GM23338 (cell line): Measurements from ENCODE around the gene OSBPL6. TPM values are rescaled to one million over a fixed set of nuclear protein-coding genes. Genes with fewer than 3 reads are reported as not detected.

ENCODE experiments used
- ATAC-seq: fragments of 200-7000 bp; cut with Tn5 transposase; 3 replicates; pipeline ENCODE4 v1.9.1; 2020
- DNase-seq: peaks from one replicate; pipeline ENCODE4 v3.0.0-alpha.2; 2015; ENCODE audit warnings: low spot score
- H2AFZ ChIP-seq: fragments of 200-600 bp; sonication (generic); 2 replicates; pipeline ENCODE4 v1.8.0; 2016; ENCODE audit warnings: antibody characterized with exemption, mild to moderate bottlenecking, moderate library complexity
- H3F3A ChIP-seq: fragments of 200-600 bp; sonication (generic); replicated peaks from 2 replicates; pipeline ENCODE4 v1.8.0; 2017; ENCODE audit warnings: antibody characterized with exemption, mixed run types, low read depth
- H3K27ac ChIP-seq: fragments of 200-600 bp; sonication (generic); 2 replicates; pipeline ENCODE4 v1.6.1; 2016; ENCODE audit warnings: low read depth
- H3K27me3 ChIP-seq: fragments of 200-600 bp; sonication (generic); 2 replicates; pipeline ENCODE4 v1.8.0; 2016; ENCODE audit warnings: mild to moderate bottlenecking, mixed run types, moderate library complexity; ENCODE audit not compliant: insufficient read depth
- H3K36me3 ChIP-seq: fragments of 200-600 bp; sonication (generic); 2 replicates; pipeline ENCODE4 v1.8.0; 2016; ENCODE audit warnings: mild to moderate bottlenecking; ENCODE audit not compliant: insufficient read depth
- H3K4me1 ChIP-seq: fragments of 200-600 bp; sonication (generic); 2 replicates; pipeline ENCODE4 v1.8.0; 2016; ENCODE audit warnings: mild to moderate bottlenecking, moderate library complexity; ENCODE audit not compliant: insufficient read depth
- H3K4me2 ChIP-seq: fragments of 200-600 bp; sonication (generic); 2 replicates; pipeline ENCODE4 v1.7.1; 2017; ENCODE audit warnings: mixed run types
- H3K4me3 ChIP-seq: fragments of 200-600 bp; sonication (generic); 2 replicates; pipeline ENCODE4 v1.6.1; 2016; ENCODE audit warnings: mixed run types
- H3K79me2 ChIP-seq: fragments of 200-600 bp; sonication (generic); replicated peaks from 2 replicates; pipeline ENCODE4 v1.8.0; 2017; ENCODE audit warnings: mild to moderate bottlenecking; ENCODE audit not compliant: insufficient read depth
- H3K9me2 ChIP-seq: fragments of 200-600 bp; sonication (generic); 2 replicates; pipeline ENCODE4 v1.8.0; 2017; ENCODE audit not compliant: insufficient read depth
- H4K20me1 ChIP-seq: fragments of 200-600 bp; sonication (generic); replicated peaks from 2 replicates; pipeline ENCODE4 v1.8.0; 2017; ENCODE audit warnings: mild to moderate bottlenecking; ENCODE audit not compliant: insufficient read depth
- H3K27ac Mint-ChIP-seq: 2 replicates; pipeline ENCODE4 v1.8.0; 2020; ENCODE audit warnings: inconsistent platforms, mild to moderate bottlenecking, moderate library complexity, mixed read lengths
- H3K27me3 Mint-ChIP-seq: 3 replicates; pipeline ENCODE4 v1.8.0; 2022; ENCODE audit warnings: low read depth, mild to moderate bottlenecking, moderate library complexity, mixed read lengths, inconsistent platforms; ENCODE audit not compliant: insufficient read depth, poor library complexity
- H3K36me3 Mint-ChIP-seq: 3 replicates; pipeline ENCODE4 v1.8.0; 2021; ENCODE audit warnings: low read depth, mild to moderate bottlenecking, inconsistent platforms, moderate library complexity, mixed read lengths
- H3K4me1 Mint-ChIP-seq: 3 replicates; pipeline ENCODE4 v1.8.0; 2020; ENCODE audit warnings: mild to moderate bottlenecking, inconsistent platforms, mixed read lengths
- H3K4me3 Mint-ChIP-seq: 3 replicates; pipeline ENCODE4 v1.8.0; 2021; ENCODE audit warnings: moderate library complexity, mild to moderate bottlenecking, inconsistent platforms, mixed read lengths
- H3K9me3 Mint-ChIP-seq: 3 replicates; pipeline ENCODE4 v1.8.0; 2020; ENCODE audit warnings: moderate library complexity, mild to moderate bottlenecking, inconsistent platforms, mixed read lengths
- CREB1 ChIP-seq: fragments of 250-450 bp; sonication (Bioruptor Pico); IDR thresholded peaks from 2 replicates; pipeline ENCODE4 v1.5.0; 2020; ENCODE audit warnings: low read depth, mild to moderate bottlenecking, moderate library complexity
- CTCF ChIP-seq, 2 experiments: fragments of 200-600 bp in 1 of 2; sonication (generic) in 1 of 2; conservative IDR thresholded peaks; 2 replicates each; pipeline versions ENCODE4 v1.5.1 to v1.6.1; 2016 to 2017; ENCODE audit warnings: antibody characterized with exemption in 2 of 2, low read depth in 2 of 2, mild to moderate bottlenecking in 2 of 2, moderate library complexity in 1 of 2
- ETS1 ChIP-seq: IDR thresholded peaks from 2 replicates; pipeline ENCODE4 v1.6.1; 2016; ENCODE audit warnings: antibody characterized with exemption
- EZH2 ChIP-seq: fragments of 200-600 bp; sonication (generic); IDR thresholded peaks from one replicate; pipeline ENCODE4 v1.8.0; 2017; ENCODE audit warnings: antibody characterized with exemption, mild to moderate bottlenecking, low read depth; ENCODE audit not compliant: unreplicated experiment
- EZH2phosphoT487 ChIP-seq: fragments of 200-600 bp; sonication (generic); IDR thresholded peaks from one replicate; pipeline ENCODE4 v1.8.1; 2018; ENCODE audit warnings: antibody characterized with exemption; ENCODE audit not compliant: unreplicated experiment
- JUNB ChIP-seq: IDR thresholded peaks from one replicate; pipeline ENCODE4 v1.6.1; 2016; ENCODE audit warnings: antibody characterized with exemption; ENCODE audit not compliant: unreplicated experiment
- NANOG ChIP-seq: IDR thresholded peaks from 2 replicates; pipeline ENCODE4 v1.6.1; 2016; ENCODE audit warnings: antibody characterized with exemption, borderline replicate concordance
- POLR2AphosphoS5 ChIP-seq: IDR thresholded peaks from 2 replicates; pipeline ENCODE4 v1.6.1; 2016; ENCODE audit warnings: antibody characterized with exemption, low read depth
- REST ChIP-seq: IDR thresholded peaks from one replicate; pipeline ENCODE4 v1.6.1; 2018; ENCODE audit warnings: antibody characterized with exemption; ENCODE audit not compliant: unreplicated experiment
- STAT1 ChIP-seq: IDR thresholded peaks from one replicate; pipeline ENCODE4 v1.6.1; 2016; ENCODE audit warnings: antibody characterized with exemption; ENCODE audit not compliant: unreplicated experiment
- ZNF114 ChIP-seq: fragments of 250-450 bp; sonication (Bioruptor Pico); IDR thresholded peaks from 2 replicates; pipeline ENCODE4 v1.5.0; 2020; ENCODE audit warnings: mild to moderate bottlenecking, moderate library complexity
- ZNF331 ChIP-seq: fragments of 250-450 bp; sonication (Bioruptor Pico); IDR thresholded peaks from 2 replicates; pipeline ENCODE4 v1.5.0; 2020; ENCODE audit warnings: low read depth, mild to moderate bottlenecking, moderate library complexity
- ZNF462 ChIP-seq: fragments of 250-450 bp; sonication (Bioruptor Pico); IDR thresholded peaks from 2 replicates; pipeline ENCODE4 v1.5.0; 2020; ENCODE audit warnings: mild to moderate bottlenecking, moderate library complexity
- polyA plus RNA-seq: library from polyadenylated mRNA; unstranded; fragments of >200 nt; fragmentation: Nextera tagmentation; extraction: Ambion mirVana; gene quantifications from 2 replicates; pipeline ENCODE4 v1.2.1, GENCODE V29; 2016
- total RNA-seq: library from RNA; depleted of rRNA; stranded (reverse); fragments of >200 nt; shearing (Covaris generic); gene quantifications from 2 replicates; pipeline ENCODE4 v1.2.3, GENCODE V29; 2014

The OSBPL6 gene
- total and polyA plus RNA-seq, 2 experiments from 2014 or later, result 6.0 to 8.5 TPM

DNA sequence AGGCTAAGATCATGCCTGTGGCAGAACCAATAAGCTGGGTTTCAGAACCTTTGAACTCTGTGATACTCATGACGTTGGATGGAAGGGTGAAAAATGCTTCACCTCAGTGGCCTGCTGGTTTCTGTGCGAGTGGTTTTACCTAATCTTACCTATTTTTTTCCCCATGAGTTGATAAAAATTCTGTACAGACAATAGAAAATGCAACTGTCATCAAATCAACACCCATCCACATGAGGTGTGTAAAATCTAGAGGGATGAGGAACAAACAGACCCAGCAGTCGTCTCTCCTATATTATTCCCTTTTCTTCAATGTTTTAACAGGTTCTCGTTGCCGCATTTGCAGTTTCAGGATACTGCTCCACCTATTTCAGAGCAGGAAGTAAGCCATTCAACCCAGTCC, 189.4 kb downstream of the OSBPL6 start:
- Histone ChIP-seq H2AFZ (no peak overlapping the region), H3K36me3 (no peaks in the 10 kb centered on the region), H3F3A (no peaks in the 10 kb centered on the region), H3K4me3 (no peak overlapping the region), H4K20me1 (no peaks in the 10 kb centered on the region), H3K4me2 (no peak overlapping the region), H3K27me3 (no peaks in the 10 kb centered on the region), H3K4me1 (peaks cover 10% of the 10 kb centered on the region; the same call in 1 of the 2 replicates), H3K79me2 (no peaks in the 10 kb centered on the region), H3K9me2 (no peaks in the 10 kb centered on the region), H3K27ac (no peak overlapping the region)
- no peak overlapping the region for H3K4me3 Mint-ChIP-seq
- DNase-seq (no peak), ATAC-seq (no peak)
- H3K9me3 Mint-ChIP-seq, result no peaks in the 10 kb centered on the region
- TF ChIP-seq REST, result no peak
- TF ChIP-seq ZNF114, result no peak
- TF ChIP-seq ETS1, result no peak
- TF ChIP-seq NANOG, result no peak
- no peak for TF ChIP-seq POLR2AphosphoS5
- no peak for TF ChIP-seq CTCF (conservative IDR thresholded peaks at IDR 0.05; ENCODE audit: low read depth in 2 of 2)
- TF ChIP-seq ZNF462 (CRISPR knock-in tag), result no peak
- TF ChIP-seq JUNB, result no peak
- no peak for TF ChIP-seq EZH2phosphoT487
- no peak for TF ChIP-seq CREB1 (CRISPR knock-in tag)
- no peak for TF ChIP-seq ZNF331 (CRISPR knock-in tag)
- no peak for TF ChIP-seq STAT1
- no peak for TF ChIP-seq EZH2
- no peaks in the 10 kb centered on the region for H3K36me3 Mint-ChIP-seq
- no peak overlapping the region for H3K27ac Mint-ChIP-seq
- no peaks in the 10 kb centered on the region for H3K27me3 Mint-ChIP-seq
- peaks cover 16% of the 10 kb centered on the region; the same call in 2 of the 3 replicates for H3K4me1 Mint-ChIP-seq
